Left kidney (tissue), 2 donors: ENCODE results near the gene IGLL1. TPM values are rescaled to one million over a fixed set of nuclear protein-coding genes. Genes with fewer than 3 reads are reported as not detected.
A peak's percentile ranks its signal among the peaks of the same experiment; 100 is the strongest.
"Not testable (repeated sequence)": the region's sequence is repeated elsewhere in the genome, so short reads cannot be mapped to it uniquely, and the experiment has no call there.

Source experiments
- DNase-seq: peaks from one replicate; pipeline ENCODE4 v3.0.0-alpha.2; 2013
- polyA plus RNA-seq: library from polyadenylated mRNA; unstranded; fragments of 120-200 nt; gene quantifications from one replicate; pipeline ENCODE4 v1.2.1, GENCODE V29; 2013; ENCODE audit not compliant: insufficient read length

Gene IGLL1
- polyA plus RNA-seq, 1 donor: 0.40 TPM

DNA sequence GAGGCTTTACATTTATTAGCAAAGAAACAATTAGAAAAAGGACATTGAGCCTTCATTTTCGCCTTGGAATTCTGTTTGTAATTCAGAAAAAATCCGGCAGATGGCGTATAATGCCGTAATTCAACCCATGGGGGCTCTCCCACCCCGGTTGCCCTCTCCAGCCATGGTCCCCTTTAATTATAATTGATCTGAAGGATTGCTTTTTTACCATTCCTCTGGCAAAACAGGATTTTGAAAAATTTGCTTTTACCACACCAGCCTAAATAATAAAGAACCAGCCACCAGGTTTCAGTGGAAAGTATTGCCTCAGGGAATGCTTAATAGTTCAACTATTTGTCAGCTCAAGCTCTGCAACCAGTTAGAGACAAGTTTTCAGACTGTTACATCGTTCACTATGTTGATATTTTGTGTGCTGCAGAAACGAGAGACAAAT lies 38.2 kb downstream of the IGLL1 start:
- not testable (repeated sequence) for DNase-seq

DNA sequence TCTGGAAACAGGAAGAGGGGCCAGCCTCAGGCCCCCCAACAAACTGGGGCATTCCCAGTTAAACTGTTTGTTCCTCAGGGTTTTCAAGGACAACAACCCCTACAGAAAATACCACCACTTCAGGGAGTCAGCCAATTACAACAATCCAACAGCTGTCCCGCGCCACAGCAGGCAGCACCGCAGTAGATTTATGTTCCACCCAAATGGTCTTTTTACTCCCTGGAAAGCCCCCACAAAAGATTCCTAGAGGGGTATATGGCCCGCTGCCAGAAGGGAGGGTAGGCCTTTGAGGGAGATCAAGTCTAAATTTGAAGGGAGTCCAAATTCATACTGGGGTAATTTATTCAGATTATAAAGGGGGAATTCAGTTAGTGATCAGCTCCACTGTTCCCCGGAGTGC lies 39.3 kb downstream of the IGLL1 start:
- not testable (repeated sequence) for DNase-seq

DNA sequence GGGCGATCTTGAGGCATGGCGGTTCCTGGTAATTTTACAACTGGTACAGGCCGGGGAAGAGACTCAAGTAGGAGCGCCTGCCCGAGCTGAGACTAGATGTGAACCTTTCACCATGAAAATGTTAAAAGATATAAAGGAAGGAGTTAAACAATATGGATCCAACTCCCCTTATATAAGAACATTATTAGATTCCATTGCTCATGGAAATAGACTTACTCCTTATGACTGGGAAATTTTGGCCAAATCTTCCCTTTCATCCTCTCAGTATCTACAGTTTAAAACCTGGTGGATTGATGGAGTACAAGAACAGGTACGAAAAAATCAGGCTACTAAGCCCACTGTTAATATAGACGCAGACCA lies 40.3 kb downstream of the IGLL1 start:
- not testable (repeated sequence) for DNase-seq

DNA sequence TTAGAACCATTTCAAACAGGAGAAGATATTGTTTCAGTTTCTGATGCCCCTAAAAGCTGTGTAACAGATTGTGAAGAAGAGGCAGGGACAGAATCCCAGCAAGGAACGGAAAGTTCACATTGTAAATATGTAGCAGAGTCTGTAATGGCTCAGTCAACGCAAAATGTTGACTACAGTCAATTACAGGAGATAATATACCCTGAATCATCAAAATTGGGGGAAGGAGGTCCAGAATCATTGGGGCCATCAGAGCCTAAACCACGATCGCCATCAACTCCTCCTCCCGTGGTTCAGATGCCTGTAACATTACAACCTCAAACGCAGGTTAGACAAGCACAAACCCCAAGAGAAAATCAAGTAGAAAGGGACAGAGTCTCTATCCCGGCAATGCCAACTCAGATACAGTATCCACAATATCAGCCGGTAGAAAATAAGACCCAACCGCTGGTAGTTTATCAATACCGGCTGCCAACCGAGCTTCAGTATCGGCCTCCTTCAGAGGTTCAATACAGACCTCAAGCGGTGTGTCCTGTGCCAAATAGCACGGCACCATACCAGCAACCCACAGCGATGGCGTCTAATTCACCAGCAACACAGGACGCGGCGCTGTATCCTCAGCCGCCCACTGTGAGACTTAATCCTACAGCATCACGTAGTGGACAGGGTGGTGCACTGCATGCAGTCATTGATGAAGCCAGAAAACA lies 40.8 kb downstream of the IGLL1 start:
- DNase-seq: peak; percentile 88

DNA sequence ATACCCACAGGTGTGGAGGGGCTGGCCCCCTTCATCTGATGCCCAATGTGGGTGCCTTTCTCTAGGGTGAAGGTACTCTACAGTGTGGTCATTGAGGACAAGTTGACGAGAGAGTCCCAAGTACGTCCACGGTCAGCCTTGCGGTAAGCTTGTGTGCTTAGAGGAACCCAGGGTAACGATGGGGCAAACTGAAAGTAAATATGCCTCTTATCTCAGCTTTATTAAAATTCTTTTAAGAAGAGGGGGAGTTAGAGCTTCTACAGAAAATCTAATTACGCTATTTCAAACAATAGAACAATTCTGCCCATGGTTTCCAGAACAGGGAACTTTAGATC lies 41.4 kb downstream of the IGLL1 start:
- DNase-seq: not testable (repeated sequence)

DNA sequence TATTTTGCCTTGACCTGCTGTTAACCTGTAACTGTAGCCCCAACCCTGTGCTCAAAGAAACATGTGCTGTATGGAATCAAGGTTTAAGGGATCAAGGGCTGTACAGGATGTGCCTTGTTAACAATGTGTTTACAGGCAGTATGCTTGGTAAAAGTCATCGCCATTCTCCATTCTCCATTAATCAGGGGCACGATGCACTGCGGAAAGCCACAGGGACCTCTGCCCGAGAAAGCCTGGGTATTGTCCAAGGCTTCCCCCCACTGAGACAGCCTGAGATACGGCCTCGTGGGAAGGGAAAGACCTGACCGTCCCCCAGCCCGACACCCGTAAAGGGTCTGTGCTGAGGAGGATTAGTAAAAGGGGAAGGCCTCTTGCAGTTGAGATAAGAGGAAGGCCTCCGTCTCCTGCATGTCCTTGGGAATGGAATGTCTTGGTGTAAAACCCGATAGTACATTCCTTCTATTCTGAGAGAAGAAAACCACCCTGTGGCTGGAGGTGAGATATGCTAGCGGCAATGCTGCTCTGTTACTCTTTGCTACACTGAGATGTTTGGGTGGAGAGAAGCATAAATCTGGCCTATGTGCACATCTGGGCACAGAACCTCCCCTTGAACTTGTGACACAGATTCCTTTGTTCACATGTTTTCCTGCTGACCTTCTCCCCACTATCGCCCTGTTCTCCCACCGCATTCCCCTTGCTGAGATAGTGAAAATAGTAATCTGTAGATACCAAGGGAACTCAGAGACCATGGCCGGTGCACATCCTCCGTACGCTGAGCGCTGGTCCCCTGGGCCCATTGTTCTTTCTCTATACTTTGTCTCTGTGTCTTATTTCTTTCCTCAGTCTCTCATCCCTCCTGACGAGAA lies 42.0 kb downstream of the IGLL1 start:
- DNase-seq: not testable (repeated sequence)

DNA sequence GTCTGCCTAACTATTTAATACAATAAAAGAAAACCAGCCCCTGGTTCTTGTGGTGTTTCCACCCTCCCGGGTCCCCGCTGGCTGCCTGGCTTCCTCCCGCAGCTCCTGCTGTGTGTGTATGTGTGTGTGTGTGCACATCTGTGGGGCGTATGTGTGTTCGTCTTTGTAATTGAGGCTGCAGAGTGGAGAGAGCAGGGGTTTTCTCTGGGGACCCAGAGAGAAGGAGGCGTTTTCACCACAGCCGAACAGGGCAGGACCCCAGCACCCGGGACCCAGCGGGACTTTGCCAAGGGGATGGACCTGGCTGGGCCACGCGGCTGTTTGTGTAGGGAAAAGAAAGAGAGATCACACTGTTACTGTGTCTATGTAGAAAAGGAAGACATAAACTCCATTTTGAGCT lies 42.7 kb downstream of the IGLL1 start:
- DNase-seq: no peak

DNA sequence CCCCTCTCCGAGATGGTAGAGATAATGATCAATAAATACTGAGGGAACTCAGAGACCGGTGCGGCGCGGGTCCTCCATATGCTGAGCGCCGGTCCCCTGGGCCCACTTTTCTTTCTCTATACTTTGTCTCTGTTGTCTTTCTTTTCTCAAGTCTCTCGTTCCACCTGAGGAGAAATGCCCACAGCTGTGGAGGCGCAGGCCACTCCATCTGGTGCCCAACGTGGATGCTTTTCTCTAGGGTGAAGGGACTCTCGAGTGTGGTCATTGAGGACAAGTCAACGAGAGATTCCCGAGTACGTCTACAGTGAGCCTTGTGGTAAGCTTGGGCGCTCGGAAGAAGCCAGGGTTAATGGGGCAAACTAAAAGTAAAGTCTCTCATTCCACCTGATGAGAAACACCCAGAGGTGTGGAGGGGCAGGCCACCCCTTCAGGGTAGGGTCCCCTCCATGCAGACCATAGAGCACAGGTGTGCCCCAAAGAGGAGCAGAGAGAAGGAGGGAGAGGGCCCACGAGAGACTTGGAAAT lies 43.2 kb downstream of the IGLL1 start:
- DNase-seq: no peak

DNA sequence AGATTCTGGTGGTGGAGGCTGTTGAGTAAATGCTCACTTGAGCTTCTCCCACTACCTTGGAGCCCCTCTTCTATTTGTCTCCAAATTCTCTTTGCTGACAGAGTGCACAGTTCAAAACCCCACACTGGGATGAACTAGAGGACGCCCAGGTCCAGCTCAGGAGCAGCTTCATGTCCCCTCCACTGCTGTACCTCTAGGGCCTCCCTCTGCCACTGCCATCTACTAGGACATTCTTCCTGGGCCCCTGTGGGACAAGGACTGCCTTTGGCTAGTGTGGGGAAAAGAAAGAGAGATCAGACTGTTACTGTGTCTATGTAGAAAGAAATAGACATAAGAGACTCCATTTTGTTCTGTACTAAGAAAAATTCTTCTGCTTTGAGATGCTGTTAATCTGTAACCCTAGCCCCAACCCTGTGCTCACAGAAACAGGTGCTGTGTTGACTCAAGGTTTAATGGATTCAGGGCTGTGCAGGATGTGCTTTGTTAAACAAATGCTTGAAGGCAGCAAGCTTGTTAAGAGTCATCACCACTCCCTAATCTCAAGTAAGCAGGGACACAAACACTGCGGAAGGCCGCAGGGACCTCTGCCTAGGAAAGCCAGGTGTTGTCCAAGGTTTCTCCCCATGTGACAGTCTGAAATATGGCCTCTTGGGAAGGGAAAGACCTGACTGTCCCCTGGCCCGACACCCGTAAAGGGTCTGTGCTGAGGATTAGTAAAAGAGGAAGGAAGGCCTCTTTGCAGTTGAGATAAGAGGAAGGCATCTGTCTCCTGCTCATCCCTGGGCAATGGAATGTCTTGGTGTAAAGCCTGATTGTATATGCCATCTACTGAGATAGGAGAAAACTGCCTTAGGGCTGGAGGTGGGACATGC lies 44.1 kb downstream of the IGLL1 start:
- not testable (repeated sequence) for DNase-seq

DNA sequence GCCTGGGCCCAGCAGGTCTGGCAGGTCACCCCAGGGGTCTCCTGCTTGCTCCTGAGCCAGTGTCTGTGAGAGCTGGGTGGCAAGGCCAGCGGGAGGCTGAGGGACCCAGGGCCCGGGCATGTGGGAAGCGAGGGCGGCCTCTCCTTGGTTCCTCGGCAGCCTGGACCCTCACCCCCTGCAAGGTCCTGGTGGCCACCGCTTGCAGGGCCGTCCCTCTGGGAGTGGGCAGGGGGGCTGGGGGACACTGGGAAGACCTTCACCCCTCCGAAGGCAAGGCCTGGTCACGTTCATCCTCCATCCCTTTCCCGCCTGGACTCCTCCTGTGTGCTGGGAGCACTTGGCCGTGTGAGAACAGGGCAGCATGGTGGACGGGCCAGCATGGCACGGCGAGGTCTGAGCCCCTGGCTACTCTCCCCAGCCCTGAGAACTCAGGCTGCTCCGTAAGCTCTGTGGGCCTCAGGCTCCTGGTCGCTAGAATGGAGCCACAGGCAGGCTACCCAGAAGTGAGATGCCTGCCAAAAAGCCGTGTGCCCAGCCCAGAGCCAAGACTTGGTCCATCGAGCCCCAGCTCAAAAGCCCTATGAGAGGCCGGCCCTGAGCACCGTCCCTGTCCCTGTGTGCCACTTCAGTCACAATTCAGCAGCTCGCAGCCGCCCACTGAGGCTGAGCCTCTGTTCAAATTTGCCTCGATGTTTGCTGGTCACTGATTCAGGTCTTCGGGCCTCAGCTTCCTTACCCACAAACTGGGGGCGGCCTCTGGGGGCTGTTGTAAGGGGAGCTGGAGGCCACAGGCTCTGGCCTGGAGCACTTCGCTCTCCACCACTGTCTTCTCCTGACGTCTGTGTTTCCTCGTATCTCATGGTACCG lies 45.0 kb downstream of the IGLL1 start:
- no peak for DNase-seq

DNA sequence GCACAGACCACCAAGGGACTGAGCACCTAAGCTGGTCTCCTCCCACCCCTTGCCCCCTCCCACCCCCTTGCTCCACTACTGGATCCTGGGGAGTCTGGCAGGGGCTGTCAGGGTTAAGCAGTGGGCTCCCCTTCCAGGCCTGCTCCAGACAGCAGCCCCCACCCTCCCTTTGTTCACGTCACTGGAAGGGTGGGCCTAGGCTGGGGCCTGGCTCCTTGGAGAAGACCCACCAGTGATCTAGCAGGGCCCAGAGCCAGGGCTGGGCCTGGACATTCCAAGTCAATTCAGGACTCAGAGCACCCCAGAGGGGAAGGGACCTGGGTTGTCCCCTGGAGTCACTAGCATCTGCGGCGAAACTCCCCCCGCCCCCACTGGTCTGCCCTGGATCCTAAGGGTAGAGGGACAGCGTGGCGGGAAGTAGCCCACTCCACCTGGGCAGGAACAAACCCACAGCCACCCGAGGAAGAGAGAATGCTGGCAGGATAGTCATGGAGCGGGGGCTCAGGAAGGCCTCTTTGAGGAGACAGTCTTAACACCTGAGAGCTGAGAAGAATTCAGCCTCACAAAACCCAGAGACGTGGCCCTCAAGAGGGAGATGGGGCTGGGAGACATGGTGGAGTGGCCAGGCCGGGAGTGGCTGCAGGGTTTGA lies 45.8 kb downstream of the IGLL1 start:
- DNase-seq: no peak

DNA sequence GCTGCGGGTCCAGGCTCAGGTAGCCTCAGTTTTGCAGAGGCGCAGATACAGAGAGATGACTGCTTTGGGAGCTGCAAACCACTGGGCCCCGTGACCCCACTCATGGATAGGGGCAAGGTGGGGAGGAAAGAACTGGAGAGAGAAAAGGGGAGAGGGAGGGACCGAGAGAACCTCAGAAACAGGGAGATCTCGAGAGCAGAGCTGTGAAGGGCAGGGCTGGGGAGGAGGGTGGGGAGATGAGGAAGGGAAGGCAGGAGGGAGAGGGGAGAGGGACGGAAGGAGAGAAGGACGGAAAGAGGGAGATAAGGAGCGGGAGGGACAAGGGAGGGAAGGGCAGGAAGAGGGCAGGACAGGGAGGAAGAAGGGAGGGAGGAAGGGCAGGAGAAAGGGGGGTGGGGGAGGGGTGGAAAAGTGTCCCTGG lies 46.3 kb downstream of the IGLL1 start:
- no peak for DNase-seq

DNA sequence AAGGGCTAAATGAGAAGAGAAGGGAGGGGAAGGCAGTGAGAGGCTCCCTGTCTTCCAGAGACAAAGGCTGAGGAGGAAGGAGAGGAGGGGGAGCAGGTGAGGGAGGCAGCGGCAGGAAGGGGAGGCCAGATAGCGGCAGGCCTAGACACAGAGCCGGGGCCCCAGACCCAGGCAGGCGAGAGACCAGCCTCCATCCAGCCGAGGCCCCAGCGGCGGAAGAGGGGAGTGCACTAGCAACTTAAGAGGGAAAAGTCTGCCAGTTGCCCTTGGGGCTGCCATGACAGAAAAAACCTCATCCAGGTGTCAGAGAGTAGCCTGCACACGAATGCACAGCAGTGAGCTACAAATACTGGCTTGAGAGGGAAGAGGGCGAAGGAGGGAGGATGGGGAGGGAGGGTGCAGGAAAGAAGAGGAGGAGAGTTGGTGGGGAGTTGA lies 46.7 kb downstream of the IGLL1 start:
- DNase-seq: peak; percentile 74

DNA sequence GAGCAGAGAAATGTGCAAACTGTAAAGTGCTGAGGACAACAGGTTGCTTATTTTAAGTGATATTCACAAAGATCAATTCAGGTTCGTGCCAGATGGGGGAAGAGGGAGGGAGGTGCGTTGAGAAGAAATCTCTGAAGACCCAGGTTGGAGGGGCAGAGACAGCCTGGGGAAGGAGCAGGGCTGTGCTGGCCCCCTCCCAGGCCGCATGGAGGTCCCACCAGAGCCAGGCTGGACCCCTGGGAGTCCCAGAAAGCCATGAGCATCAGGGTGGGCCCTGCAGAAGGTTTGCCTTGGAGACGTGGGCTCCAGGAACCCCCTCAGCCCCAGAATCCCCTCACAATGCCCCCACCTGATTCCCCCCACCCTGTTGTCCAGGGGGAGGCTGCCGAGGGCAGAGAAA lies 47.4 kb downstream of the IGLL1 start:
- no peak for DNase-seq

DNA sequence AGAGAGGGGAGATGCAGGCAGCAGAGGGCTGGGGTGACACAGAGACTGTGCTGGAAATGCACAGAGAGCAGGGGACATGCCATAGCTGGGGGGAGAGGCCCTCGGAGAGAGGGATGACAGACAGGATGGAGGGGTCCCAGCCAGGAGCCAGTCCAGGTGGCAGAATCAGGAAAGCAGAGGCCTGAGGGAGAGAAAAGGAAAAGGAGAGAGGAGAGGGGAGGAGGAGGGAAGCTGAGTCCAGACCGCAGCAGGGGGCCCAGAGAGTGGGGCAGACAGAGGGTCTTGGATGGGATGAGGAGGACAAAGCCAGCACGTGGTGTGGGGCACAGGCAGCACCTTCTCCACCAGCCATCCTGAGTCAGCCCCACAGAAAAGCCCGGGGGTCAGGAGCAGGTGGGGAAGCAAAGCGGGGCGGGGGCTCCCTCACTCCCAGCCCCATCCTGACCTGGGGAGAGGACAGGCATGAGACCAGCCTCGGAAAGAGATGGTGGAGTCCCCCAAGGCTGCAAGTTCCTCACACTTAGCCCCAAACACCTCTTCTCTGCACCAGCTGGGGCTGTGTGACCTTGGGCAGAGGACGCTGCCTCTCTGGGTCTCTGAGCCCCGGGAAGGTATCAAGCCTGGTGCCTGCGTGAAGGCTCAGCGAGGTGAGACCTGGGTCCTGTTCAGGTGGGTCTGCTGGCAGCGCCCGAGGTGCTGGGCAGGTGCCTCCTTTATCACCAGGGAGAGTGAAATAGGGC lies 48.0 kb downstream of the IGLL1 start:
- DNase-seq: no peak

DNA sequence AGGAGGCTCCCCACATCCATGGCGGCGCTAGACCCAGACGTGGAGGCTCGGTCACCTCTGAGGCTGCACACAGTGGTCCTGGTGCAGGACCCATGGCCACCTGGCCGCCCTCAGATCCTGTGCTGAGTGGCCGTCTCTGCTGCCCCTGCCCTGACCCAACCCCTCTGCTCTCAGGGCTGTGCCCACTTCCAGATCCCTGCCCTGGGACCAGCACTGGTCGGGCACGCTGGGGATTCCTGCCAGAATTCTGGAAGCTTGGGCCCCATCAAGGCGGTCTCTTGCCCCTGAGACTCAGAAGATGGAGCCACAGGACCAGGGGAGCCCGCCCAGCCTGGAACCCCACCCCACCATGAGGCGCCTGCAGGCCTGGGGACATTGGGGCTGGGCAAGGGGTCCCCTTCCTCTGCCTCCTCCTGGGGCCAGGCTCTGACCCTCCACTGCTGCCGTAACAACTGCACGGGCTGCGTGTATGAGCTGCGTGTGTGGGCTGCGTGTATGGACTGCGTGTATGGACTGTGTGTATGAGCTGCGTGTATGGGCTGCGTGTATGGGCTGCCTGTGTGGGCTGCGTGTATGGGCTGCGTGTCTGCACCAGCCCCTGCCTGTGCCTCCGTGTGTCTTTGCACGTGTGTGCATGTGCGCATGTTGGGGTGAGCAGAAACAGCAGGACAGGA lies 48.7 kb downstream of the IGLL1 start:
- DNase-seq: no peak

DNA sequence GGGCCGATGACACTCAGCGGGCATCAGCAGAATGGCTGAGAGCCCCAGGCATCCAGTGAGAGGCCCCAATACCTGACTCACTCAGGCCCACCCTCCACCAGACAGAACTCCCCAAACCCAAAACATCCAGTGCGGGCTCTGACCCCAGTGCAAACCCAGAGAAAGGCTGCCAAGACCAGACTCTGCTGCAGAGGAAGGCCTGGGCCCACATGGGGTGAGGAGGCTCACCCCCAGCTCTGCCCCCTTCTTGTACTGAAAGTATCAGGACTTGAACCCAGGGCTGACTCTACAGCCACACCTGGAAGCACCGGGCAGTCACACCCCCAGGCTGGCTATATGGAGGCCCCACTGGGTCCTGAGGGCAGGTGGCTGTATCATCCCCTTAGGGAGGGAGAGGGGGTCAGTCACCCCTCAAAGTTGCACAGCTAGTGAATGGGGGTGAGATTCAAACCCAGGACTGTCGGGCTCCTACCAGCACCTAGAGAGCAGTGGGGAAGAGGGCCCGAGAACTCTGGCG lies 49.3 kb downstream of the IGLL1 start:
- no peak for DNase-seq

DNA sequence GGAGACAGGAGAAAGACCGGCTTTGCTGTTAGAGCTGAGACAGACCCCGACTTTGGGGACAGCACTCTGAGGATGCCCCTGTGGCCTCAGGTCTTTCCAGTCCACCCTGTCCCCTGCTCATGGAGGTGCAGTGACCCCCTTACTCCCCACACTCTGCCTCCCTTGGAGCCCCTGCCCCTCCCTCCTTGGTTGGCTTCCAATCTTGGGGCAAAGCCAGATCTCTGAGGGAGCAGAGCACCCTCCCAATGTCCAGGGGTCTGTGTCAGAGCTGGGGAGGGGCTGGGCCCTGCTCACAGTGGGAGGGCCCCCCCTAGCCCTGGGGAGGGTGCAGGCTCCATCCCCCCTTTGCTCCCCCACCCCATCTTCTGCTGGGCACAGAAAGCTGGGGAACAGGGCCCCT lies 50.0 kb downstream of the IGLL1 start:
- DNase-seq: no peak
